ACHN (cell line): ENCODE data around the gene ACTRT2.

Experiments
- DNase-seq: peaks from one replicate; pipeline ENCODE4 v3.0.0-alpha.2; 2015
- in situ Hi-C: cut with HindIII; loops from 2 replicates; pipeline ENCODE4 v1.10.0; 2017; ENCODE audit warnings: low sequenced_read_pairs, low pct_ligation_motif_present, low pct_unique_long_range_greater_than_20kb

ACTRT2 gene

DNA sequence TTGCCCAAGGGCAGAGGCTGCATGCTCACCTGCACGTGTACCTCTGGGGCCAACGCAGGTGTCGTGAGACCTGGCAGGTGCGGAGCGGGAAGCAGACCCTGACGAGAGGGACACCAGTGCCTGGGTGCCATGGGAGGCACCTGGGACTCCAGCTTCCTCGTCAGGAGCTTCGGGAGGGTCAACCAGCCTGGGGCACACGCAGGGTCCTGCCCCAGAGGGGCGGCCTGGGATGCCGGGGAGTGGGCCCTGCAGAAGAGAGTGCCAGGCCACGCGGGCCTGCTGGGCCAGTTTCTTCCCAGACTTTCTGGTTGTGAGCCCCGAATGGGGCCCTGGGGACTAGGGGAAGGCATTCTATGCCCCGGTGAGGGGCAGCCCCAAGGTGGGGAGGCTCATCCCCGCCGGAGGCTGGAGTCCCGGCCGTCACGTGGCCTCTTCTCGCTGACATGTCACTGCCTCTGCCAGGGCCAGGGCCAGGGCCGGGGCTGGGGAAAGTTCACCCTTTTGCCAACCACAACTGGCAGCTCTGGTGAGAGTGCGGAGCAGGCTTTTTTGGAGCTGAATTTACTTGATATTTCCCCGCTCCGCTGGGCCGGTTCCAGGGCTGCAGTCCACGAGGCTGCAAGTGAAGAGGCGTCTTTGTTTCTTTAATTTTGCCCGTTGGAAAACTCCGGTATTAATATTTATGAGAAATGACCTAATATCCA lies 38.5 kb upstream of the ACTRT2 start:
- no peak for DNase-seq
- in situ Hi-C loops, result no loop called here

DNA sequence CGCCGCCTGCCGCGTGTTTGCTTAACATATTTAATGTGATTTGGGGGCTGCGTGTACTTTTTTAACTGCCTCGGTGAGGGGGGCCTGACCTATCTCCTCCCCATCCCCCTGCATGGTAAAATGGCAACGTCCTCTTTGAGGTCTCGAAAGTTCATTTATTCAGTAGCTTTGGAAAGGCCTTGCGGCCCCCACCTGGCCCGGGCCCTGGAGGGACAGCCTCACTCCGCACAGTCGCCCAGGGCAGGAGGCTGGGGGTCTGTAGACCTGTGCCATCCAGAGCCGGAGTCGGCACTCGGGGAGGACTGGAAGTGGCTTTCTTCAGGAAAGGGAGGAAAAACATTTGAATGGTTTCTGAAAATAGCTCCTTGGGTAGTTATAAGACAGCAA lies 38.0 kb upstream of the ACTRT2 start:
- in situ Hi-C loops, result no loop called here
- no peak for DNase-seq

DNA sequence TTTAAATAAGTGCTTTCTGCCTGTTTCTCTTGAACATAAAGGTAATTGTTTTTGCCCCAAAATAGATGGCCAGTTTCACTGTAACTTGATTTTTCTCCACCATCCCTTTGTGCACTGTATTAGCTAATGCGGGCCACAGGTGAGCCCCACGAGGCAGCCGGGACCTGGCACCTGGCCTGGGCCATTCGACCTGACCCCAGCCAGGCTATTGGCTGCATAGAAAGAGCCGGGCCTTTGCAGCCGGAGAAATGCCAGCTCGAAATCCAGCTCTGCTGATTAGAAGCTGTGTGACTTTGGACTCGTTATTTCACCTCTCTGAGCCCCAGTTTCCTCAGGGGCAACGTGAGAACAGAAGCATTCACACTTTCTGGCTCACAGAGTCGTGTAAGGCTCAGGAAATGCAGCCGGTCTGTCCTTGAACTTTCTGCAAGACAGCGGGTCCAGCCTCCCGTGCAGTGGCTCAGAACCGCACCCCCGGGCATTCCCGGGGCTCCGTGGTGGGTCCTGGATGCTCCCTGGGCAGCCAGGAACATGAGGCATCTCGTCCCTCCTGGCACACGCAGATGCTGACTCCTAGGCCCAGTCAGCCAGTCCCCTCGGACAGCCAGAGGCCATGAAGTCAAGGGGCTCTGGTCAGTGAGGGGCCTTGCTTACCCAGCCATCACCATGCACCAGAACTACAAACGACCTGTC lies 37.4 kb upstream of the ACTRT2 start:
- in situ Hi-C loops, result no loop called here
- DNase-seq, result no peak

DNA sequence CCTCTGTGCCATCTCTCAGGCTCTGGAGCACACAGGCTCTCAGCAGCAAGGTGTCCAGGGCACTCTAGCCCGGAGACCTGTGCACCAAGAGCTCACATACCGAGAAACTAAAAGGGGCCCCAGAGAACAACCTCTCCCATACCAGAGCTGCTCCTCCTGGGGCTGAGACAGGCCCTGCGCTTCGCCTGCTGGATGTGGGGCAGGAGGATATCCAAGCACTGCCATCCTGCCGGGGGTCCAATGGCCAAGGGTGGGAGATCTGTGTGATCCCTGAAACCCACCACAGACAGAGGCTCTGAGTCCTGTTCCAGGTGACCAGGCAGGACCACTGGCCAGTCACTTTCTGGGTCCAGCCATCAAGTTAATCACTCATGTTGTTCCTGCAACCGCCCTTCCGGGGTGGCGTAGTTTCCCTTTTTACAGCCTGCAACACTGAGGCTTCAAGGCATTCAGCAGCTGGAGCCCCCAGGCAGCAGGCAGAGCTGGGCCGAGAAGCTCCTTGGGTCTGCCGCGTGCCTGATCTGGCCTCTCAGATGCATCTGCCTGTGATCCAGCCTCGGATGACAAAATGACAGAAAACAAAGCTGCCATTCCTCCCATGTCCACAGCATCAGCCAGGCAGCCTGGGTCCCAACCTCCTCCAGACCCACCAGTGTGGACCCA lies 36.7 kb upstream of the ACTRT2 start:
- in situ Hi-C loops, result no loop called here
- no peak for DNase-seq

DNA sequence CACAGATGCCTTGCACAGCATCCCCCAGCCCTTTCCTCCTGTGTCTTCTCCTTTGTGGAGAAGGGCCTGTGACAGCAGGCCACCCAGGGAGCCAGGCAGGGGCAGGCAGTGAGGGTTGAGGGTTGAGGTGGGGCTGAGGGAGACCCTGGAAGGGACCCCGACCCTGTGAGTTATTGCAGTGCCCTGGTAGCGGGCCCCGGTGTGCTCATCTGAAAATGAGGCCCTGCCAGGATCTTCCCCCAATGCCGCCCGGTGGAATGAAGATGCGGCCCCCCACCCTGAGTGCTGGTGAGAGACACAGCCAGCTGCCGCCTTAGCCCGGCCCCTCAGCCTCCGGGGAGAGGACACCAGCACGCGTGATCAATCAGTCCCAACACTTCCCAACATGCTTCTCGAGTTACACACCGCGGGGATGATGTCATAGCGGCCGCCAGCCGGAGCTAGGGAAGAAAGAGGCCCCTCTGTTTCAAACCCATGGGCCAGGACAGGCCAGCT lies 36.2 kb upstream of the ACTRT2 start:
- in situ Hi-C loops, result no loop called here
- no peak for DNase-seq

DNA sequence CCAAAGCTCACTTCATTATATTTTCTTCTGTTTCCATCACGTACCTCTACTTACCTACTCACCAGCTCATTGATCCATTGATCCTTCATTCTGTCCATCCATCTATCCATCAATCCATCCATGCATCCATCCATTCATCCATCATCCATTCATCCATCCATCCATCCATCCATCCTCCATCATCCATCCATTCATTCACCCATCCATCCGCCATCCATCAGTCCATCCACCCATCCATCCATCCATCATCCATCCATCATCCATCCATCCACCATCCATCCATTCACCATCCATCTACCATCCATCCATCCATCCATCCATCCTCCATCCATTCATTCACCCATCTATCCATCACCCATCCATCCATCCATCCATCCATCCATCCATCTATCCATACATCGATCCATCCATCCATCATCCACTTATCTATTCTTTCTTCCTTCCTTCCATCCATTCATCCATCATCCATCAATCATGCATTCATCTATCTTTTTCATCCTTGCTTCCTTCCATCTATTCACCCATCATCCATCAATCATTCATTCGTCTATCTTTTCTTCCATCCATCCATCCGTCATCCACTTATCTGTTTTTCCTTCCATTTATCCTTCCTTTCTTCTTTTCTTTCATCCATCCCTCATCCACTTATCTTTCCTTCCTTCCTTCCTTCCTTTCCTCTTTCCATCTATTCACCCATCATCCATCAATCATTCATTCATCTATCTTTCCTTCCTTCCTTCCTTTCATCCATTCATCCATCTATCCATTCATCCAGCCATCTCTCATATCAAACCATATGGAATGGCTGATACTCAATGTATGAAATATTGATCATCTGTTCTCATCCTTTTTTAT lies 35.3 kb upstream of the ACTRT2 start:
- DNase-seq, result no peak
- in situ Hi-C loops, result no loop called here

DNA sequence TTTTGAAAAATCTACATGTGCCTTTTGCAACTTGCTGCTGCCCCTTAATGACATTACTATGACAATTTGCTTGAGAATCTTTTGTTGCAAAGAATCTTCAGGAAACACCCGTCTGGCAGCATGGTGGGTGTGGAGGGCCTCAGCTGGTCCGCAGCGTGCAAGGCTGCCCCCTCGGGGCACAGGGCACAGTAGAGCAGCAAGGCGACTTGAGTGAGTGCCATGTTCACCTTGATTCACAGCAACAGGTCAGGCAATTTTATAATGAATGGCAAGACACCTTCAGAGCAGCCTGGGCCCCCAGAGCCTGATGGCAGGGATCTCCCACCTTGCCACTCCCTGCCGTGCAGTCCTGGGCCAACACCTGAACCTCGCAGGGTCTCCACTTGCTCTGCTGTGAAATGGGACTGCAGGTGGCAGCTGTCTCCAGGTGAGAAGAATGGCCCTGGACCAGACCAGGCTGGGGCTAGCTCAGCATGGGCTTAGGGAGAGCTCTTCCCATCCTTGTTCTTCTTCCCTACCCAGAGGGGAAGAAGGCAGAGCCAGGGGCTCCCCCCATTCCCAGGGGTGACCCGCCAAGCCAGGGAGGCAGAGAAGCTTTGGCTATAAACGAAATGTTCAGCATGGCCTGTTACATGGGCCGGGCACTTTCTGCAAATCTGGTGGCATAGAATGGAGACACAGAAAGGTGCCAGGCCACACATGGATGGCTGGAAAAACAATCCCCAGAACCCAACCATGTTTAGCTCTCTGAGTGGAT lies 34.5 kb upstream of the ACTRT2 start:
- in situ Hi-C loops, result no loop called here
- DNase-seq, result no peak

DNA sequence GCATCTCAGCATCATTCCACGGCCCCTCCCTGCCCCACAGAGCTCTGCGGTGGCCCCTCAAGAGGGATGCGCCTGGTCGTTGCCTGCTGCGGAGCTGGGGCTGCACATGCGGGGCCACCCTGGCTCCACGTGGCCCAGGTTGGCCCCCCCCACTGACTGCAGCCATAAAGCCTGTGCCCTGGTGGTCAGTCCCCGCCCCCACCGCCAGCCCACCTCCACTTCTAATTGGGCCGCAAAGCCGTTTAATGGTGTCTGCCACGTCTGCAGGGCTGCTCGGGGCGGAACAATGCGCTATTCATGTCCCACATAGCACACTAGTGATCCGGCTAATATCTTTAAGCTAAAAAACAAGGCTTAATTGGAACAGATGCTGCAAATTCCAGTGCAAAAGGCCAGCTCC lies 33.5 kb upstream of the ACTRT2 start:
- no peak for DNase-seq
- in situ Hi-C loops, result no loop called here

DNA sequence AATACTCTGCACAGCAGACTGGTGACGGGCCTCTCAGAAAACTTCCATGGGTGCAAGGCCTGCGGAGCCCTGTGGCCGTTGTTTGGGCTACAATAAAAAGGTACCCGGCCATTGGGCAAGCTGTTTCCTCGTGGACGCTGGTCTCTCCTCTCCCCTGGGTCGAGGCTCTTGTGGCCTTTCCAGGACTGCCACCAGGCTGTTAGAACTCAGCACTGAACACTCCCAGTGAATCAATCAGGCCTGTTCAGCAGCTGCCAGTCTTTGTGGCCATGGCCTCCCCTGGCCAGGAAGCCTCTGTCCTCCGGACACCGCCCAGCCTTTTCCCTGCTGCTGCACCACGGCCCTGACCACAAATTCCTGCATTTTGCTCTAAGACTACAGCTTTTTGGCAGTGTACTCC lies 33.0 kb upstream of the ACTRT2 start:
- in situ Hi-C loops, result no loop called here
- DNase-seq, result no peak

DNA sequence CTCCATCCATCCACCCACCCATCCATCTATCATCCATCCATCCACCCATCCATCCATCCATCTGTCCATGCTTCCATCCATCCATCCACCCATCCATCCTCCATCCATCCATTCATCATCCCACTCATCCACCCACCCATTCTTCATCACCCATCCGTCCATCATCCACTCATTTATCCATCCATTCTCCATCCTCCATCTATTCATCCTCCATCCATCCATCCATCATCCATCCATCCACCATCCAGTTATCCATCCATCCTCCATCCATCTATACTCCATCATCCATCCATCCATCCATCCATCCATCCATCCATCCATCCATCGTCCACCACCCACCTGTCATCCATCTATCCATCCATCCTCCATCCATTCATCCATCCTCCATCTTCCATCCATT lies 32.1 kb upstream of the ACTRT2 start:
- in situ Hi-C loops, result no loop called here
- no peak for DNase-seq

DNA sequence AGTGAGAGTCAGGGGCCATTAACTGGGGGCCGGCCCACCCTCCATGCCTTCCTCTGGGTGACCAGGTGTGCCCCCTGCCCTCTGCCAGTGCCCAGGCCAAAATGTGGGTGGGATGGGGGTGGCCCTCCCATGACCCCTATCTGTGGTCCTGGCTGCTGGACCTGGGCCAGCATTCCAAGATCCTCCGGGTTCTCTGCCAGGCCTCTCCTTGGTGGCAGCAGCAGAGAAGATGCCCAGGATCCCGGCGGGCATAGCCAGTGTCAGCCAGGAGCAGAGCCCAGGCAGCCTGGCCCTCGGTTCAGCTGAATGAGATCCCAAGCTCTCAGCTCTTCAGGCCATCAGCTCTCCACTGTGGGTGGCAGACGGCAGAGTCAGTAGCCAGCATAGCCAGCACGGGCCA lies 31.3 kb upstream of the ACTRT2 start:
- in situ Hi-C loops, result no loop called here
- no peak for DNase-seq

DNA sequence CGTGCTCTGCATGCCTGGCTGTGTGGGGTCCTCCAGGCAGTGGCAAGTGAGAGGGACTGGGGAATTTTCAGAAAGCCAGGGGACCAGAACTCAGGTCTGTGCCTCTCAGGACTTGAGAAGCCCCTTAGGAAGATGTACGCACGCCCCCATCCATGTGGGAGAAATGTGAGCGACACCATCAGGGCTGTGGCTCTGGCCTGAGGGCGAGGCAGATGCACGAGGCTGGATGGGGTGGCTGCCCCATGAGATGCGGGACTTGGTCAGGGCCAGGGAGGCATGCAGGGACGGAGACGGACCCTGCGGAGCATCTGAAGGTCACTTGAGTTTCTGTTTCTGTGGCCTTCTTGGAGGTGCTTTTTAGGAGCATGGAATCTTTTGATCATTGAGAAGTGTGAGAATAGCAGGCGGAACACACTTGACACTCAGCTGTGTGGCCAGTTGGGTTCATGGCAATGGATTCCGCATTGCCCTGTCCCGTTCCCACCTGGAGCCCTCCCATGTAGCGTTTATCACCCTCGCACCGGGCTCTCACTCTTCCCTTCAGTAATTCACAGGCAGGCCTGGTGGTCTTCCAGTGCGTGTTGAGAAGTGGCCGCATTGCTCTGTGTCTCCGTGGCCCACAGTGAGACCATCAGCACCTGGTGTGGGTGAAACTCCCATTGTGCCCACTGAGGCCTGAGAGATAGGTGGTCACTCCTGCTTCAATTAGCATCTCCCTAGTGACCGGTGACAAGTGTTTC lies 30.7 kb upstream of the ACTRT2 start:
- in situ Hi-C loops, result no loop called here
- DNase-seq, result no peak

DNA sequence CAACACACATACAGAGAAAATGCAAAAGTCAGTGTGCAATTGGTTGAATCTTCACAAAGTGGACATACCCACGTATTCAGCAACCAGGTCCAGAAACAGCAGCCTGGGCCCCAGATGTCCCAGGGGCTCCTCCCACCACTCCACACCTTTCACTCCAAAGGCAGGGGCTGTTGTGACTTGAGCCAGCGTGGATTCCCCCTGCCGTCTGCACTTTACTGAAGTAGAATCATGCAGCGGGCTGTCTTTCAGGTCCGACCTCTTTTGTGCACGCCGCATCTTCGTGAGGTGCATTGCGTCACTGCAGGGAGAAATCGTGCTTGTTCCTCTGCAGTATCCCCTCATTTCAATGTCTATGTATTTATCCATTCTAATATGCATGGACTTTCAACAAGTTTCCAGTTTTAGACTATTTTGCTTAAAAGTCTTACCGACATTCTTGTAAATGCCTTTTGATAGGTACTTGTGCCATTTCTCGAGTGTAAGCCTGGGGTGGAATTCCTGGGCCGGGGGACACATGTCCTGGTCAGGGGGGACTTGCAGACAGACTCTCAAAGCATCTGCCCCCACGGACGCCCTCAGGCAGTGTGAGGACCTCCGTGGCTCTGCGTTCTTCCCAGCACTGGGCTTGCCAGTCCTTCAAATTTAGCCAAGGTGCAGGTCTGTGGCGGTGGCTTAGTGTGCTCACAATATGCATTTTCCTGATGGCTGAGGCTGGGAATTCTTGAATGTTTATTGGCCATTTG lies 29.3 kb upstream of the ACTRT2 start:
- in situ Hi-C loops, result no loop called here
- no peak for DNase-seq

DNA sequence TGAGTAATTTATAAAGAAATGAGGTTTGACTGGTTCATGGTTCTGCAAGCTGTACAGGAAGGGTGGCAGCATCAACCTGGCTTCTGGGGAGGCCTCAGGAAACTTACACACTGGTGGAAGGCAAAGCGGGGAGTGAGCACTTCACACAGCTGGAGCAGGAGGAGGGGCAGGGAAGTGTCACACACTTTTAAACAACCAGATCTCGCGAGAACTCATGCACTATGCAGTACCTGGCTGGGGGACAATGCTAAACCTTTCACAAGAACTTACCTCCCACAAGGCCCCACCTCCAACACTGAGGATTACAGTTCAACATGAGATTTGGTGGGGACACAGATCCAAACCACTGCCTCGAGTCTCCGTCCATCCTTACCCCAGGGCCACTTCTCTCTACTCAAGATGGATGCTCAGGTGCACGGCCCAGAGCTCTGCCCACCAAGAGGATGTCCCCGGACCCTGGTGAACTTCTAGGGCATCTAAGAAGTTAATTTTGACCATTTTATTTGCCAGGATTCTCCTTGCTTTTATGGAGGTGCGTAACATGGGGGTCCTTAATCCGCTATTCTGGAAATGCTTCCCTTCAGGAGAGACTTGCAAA lies 22.7 kb upstream of the ACTRT2 start:
- in situ Hi-C loops, result no loop called here
- DNase-seq, result no peak

DNA sequence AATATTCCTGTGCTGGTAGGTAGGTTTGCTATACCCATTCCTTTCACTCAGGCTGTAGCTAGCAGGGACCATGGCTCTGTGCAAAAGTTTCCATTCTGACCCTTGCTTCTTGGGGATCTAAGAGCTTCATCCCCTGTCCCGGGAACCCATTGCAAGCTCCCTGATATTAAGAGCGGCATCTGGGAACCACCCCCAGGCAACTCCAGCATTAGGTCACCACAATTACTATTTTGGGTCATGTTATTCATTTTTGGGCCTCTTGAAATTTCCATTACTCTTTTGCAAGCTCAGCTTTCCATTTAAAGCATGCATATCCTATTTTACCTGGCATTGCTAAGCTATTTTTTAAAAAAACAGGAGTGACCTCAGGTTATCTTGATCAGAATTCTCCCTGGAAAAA lies 22.1 kb upstream of the ACTRT2 start:
- in situ Hi-C loops, result no loop called here

DNA sequence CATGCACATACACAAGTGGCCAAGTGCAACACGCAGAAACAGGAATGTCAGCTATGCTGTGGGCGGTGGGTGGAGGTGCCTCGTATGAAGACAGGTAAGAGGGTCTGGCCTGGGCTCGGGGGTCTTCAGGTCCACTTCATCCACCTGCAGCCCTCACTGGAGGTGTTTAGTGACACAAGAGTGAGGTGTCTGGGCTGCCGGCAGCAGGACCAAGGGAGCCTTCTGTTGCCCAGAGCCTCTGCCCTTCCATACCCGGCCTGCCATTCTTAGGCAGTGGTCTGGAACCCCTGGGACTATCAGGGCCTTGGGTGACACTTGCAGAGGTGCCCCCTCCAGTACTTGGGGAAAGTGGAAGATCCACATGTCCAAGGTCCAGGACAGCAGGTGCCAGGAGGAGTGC lies 21.7 kb upstream of the ACTRT2 start:
- no peak for DNase-seq
- in situ Hi-C loops, result no loop called here

More for the DNA sequence above, 22.1 kb upstream of the ACTRT2 start:
- no peak for DNase-seq

DNA sequence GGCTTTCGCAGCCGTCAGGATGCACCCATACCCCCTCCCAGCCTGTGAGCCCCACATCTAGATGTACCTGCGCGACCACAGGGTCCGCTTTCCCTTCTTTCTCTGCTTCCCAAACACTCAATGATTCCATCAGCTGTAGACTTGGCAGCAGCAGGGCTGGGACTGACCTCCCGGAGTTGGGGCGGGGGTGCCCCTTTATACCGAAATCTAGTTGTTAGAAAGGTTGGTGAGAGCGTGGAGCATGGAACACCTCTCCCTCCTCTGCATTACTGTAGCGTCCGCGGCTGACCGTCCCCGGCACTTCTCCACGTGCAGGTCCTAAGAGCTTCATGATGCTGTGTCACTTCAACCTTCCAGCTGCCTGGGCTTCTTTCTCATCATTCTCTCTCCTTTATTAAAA lies 21.1 kb upstream of the ACTRT2 start:
- in situ Hi-C loops, result no loop called here
- no peak for DNase-seq
